ENCODE results near the gene APOL2.
"Not testable (repeated sequence)": the region's sequence is repeated elsewhere in the genome, so short reads cannot be mapped to it uniquely, and the experiment has no call there.

The APOL2 gene

GRCh38 chr22:36259615-36260300 is 20.4 kb upstream of the APOL2 start:
- no peak for TF ChIP-seq CTCF (IDR thresholded peaks at IDR 0.05; ENCODE audit: insufficient read depth, low read length, missing control alignments)
- POLR2A ChIA-PET: no interaction called here
- no peak for DNase-seq (ENCODE audit: low read depth, low spot score)
- CTCF ChIA-PET: interaction anchor here (0.9 to 2.0 kb wide), 4 partner anchors 11 to 20 kb away, joined by 3 to 7 read pairs (median 3); partner anchors contain the start of gene APOL2
- H3K4me3 ChIP-seq (ENCODE audit: low read depth, low read length): no peak overlapping the region

- POLR2A ChIA-PET: no interaction called here
- no peak for TF ChIP-seq CTCF (IDR thresholded peaks at IDR 0.05; ENCODE audit: insufficient read depth, low read length, missing control alignments)
- no peak overlapping the region for H3K4me3 ChIP-seq (ENCODE audit: low read depth, low read length)
- CTCF ChIA-PET: interaction anchor here (0.9 to 2.0 kb wide), 4 partner anchors 10 to 19 kb away, joined by 3 to 7 read pairs (median 3); partner anchors contain the start of gene APOL2
- DNase-seq (ENCODE audit: low read depth, low spot score): no peak
Observed at GRCh38 chr22:36258701-36259614, 19.6 kb upstream of the APOL2 start.

- CTCF ChIA-PET: interaction anchor here (2.0 kb wide), 1 partner anchor 19 kb away, joined by 7 read pairs; the partner anchor contains the start of gene APOL2
Observed at GRCh38 chr22:36257948-36258670, 18.8 kb upstream of the APOL2 start.

GRCh38 chr22:36257308-36257707 is 18.0 kb upstream of the APOL2 start:
- no peak overlapping the region for H3K4me3 ChIP-seq (ENCODE audit: low read depth, low read length)
- no peak for DNase-seq (ENCODE audit: low read depth, low spot score)
- ChIA-PET POLR2A (no interaction called here), CTCF (no interaction called here)
- no peak for TF ChIP-seq CTCF (IDR thresholded peaks at IDR 0.05; ENCODE audit: insufficient read depth, low read length, missing control alignments)

More at GRCh38 chr22:36257948-36258670, 18.8 kb upstream of the APOL2 start:
- no peak for TF ChIP-seq CTCF (IDR thresholded peaks at IDR 0.05; ENCODE audit: insufficient read depth, low read length, missing control alignments)
- POLR2A ChIA-PET: no interaction called here
- no peak overlapping the region for H3K4me3 ChIP-seq (ENCODE audit: low read depth, low read length)
- no peak for DNase-seq (ENCODE audit: low read depth, low spot score)

- ChIA-PET CTCF (interaction anchor here (1.0 kb wide), 1 partner anchor 19 kb away, joined by 3 read pairs; no protein-coding TSS in a partner anchor), POLR2A (no interaction called here)
- no peak for DNase-seq (ENCODE audit: low read depth, low spot score)
- H3K4me3 ChIP-seq (ENCODE audit: low read depth, low read length): no peak overlapping the region
- TF ChIP-seq CTCF (IDR thresholded peaks at IDR 0.05; ENCODE audit: insufficient read depth, low read length, missing control alignments): no peak
Observed at GRCh38 chr22:36256478-36256877, 17.2 kb upstream of the APOL2 start.

- DNase-seq (ENCODE audit: low read depth, low spot score); H3K4me3 ChIP-seq (ENCODE audit: low read depth, low read length); POLR2A ChIA-PET: not testable (repeated sequence)
- CTCF ChIA-PET: interaction anchor here (1.0 kb wide), 1 partner anchor 20 kb away, joined by 3 read pairs; no protein-coding TSS in a partner anchor
Observed at GRCh38 chr22:36255572-36255971, 16.2 kb upstream of the APOL2 start.

All from AG04449 (cell line).